ENCODE results near the gene CATSPERD. TPM values are rescaled to one million over a fixed set of nuclear protein-coding genes. Genes with fewer than 3 reads are reported as not detected.

The CATSPERD gene
- total RNA-seq, 1 donor from 2014 or later = not detected

Other genes with a start within 250 kb of the CATSPERD start
- gene TINCR, start 152.7 kb upstream of the CATSPERD start, total RNA-seq = 29.7 TPM
- gene SAFB2, start 97.9 kb upstream of the CATSPERD start, total RNA-seq = 30.0 TPM
- gene SAFB, start 97.6 kb upstream of the CATSPERD start, total RNA-seq = 35.5 TPM
- 59.1 TPM for gene MICOS13, start 40.1 kb upstream of the CATSPERD start, total RNA-seq
- gene HSD11B1L, start 39.6 kb upstream of the CATSPERD start, total RNA-seq = 1.1 TPM
- gene RPL36, start 30.3 kb upstream of the CATSPERD start, total RNA-seq = 1,080 TPM
- gene LONP1, start 491 bp upstream of the CATSPERD start, total RNA-seq = 47.1 TPM
- gene PRR22, start 64.1 kb downstream of the CATSPERD start, total RNA-seq = 1.8 TPM
- 24.2 TPM for gene DUS3L, start 70.5 kb downstream of the CATSPERD start, total RNA-seq
- gene NRTN, start 84.4 kb downstream of the CATSPERD start, total RNA-seq = 2.7 TPM
- 56.9 TPM for gene FUT6, start 119.1 kb downstream of the CATSPERD start, total RNA-seq
- 104 TPM for gene FUT3, start 130.8 kb downstream of the CATSPERD start, total RNA-seq
- not detected for gene FUT5, start 149.9 kb downstream of the CATSPERD start, total RNA-seq
- 217 TPM for gene NDUFA11, start 183.2 kb downstream of the CATSPERD start, total RNA-seq
- 4.1 TPM for gene VMAC, start 184.2 kb downstream of the CATSPERD start, total RNA-seq
- gene CAPS, start 193.6 kb downstream of the CATSPERD start, total RNA-seq = 2.7 TPM

All from esophagus mucosa (tissue), 1 donor.